KMS-11 (cell line): ENCODE results near the gene SCUBE1.

Experiments used
- H2AFZ ChIP-seq: fragments of 200-600 bp; sonication (generic); 2 replicates; pipeline ENCODE4 v1.6.1; 2016; ENCODE audit warnings: antibody characterized with exemption, mixed run types, low read depth
- H3K27ac ChIP-seq: fragments of 200-600 bp; sonication (generic); 2 replicates; pipeline ENCODE4 v1.6.1; 2016; ENCODE audit warnings: mild to moderate bottlenecking, mixed run types
- H3K27me3 ChIP-seq: fragments of 200-600 bp; sonication (generic); 2 replicates; pipeline ENCODE4 v1.6.1; 2017; ENCODE audit warnings: mild to moderate bottlenecking, low read depth, mixed run types, moderate library complexity; ENCODE audit not compliant: insufficient read depth
- H3K36me3 ChIP-seq: fragments of 200-600 bp; sonication (generic); 2 replicates; pipeline ENCODE4 v1.6.1; 2017; ENCODE audit warnings: mild to moderate bottlenecking, mixed run types; ENCODE audit not compliant: insufficient read depth
- H3K4me1 ChIP-seq: fragments of 200-600 bp; sonication (generic); 2 replicates; pipeline ENCODE4 v1.6.1; 2016; ENCODE audit warnings: mild to moderate bottlenecking, low read depth, mixed run types; ENCODE audit not compliant: poor library complexity, severe bottlenecking
- H3K4me2 ChIP-seq: fragments of 200-600 bp; sonication (generic); 2 replicates; pipeline ENCODE4 v1.7.0; 2016; ENCODE audit warnings: mild to moderate bottlenecking, mixed run types
- H3K4me3 ChIP-seq: fragments of 200-600 bp; sonication (generic); IDR thresholded peaks from 2 replicates; pipeline ENCODE4 v1.6.1; 2017; ENCODE audit warnings: low read depth, low read length, mixed read lengths; ENCODE audit not compliant: insufficient read depth
- H3K79me2 ChIP-seq: fragments of 200-600 bp; sonication (generic); 2 replicates; pipeline ENCODE4 v1.6.1; 2016; ENCODE audit warnings: low read depth, mixed run types; ENCODE audit not compliant: insufficient read depth
- H3K9ac ChIP-seq: fragments of 200-600 bp; sonication (generic); 2 replicates; pipeline ENCODE4 v1.6.1; 2016; ENCODE audit warnings: mild to moderate bottlenecking, mixed run types
- H4K20me1 ChIP-seq: fragments of 200-600 bp; sonication (generic); 2 replicates; pipeline ENCODE4 v1.6.1; 2016; ENCODE audit warnings: mild to moderate bottlenecking, mixed run types; ENCODE audit not compliant: insufficient read depth
- CTCF ChIP-seq: fragments of 200-600 bp; sonication (generic); conservative IDR thresholded peaks from 2 replicates; pipeline ENCODE4 v1.6.1; 2017; ENCODE audit warnings: low read depth, mild to moderate bottlenecking, antibody characterized with exemption, low read length, moderate library complexity, mixed read lengths

The SCUBE1 gene

GRCh38 chr22:43186272-43187170 lies 156.7 kb downstream of the SCUBE1 start, which contains the start of gene TTLL12:
Gene TTLL12, minus strand, starts transcription at chr22:43187134. Its CDS starts 65 bp downstream, at chr22:43187069.
- no peaks in the 10 kb centered on the region for H3K36me3 ChIP-seq
- H3K27ac ChIP-seq = peak within 1 kb of the TSS; percentile 68
- peak within 1 kb of the TSS; percentile 96 for H3K4me2 ChIP-seq
- peak within 1 kb of the TSS; percentile 99 for H2AFZ ChIP-seq
- peaks cover 20% of the 10 kb centered on the region for H3K4me1 ChIP-seq
- TF ChIP-seq CTCF = no peak
- no peak within 1 kb of the TSS for H3K4me3 ChIP-seq
- peaks cover 38% of the 10 kb centered on the region for H3K79me2 ChIP-seq
- no peaks in the 10 kb centered on the region for H4K20me1 ChIP-seq
- peak within 1 kb of the TSS; percentile 90 for H3K9ac ChIP-seq
- peaks cover 4% of the 10 kb centered on the region; the same call in 1 of the 2 replicates for H3K27me3 ChIP-seq

GRCh38 chr22:43185860-43186261 lies 157.3 kb downstream of the SCUBE1 start:
- Histone ChIP-seq H3K36me3 (no peaks in the 10 kb centered on the region), H3K27me3 (no peaks in the 10 kb centered on the region; the same call in 1 of the 2 replicates), H3K4me2 (peak overlapping the region; percentile 96), H3K4me1 (peaks cover 20% of the 10 kb centered on the region), H4K20me1 (no peaks in the 10 kb centered on the region), H3K9ac (peak overlapping the region; percentile 90; the same call in 1 of the 2 replicates), H3K4me3 (no peak overlapping the region), H3K27ac (peak overlapping the region; percentile 68), H3K79me2 (peaks cover 38% of the 10 kb centered on the region), H2AFZ (no peak overlapping the region)
- TF ChIP-seq CTCF = no peak

GRCh38 chr22:43183496-43184277 lies 159.5 kb downstream of the SCUBE1 start:
- Histone ChIP-seq H2AFZ (no peak overlapping the region), H3K36me3 (peaks cover 2% of the 10 kb centered on the region; the same call in 1 of the 2 replicates), H3K9ac (no peak overlapping the region), H3K27ac (no peak overlapping the region), H3K79me2 (peaks cover 38% of the 10 kb centered on the region), H3K4me2 (no peak overlapping the region), H4K20me1 (no peaks in the 10 kb centered on the region), H3K4me1 (peaks cover 20% of the 10 kb centered on the region), H3K27me3 (no peaks in the 10 kb centered on the region), H3K4me3 (no peak overlapping the region)
- TF ChIP-seq CTCF = no peak

- Histone ChIP-seq H3K9ac (no peak overlapping the region), H3K79me2 (peaks cover 38% of the 10 kb centered on the region), H3K4me1 (peaks cover 13% of the 10 kb centered on the region), H3K27me3 (no peaks in the 10 kb centered on the region), H2AFZ (no peak overlapping the region), H4K20me1 (no peaks in the 10 kb centered on the region), H3K4me2 (no peak overlapping the region), H3K36me3 (peaks cover 2% of the 10 kb centered on the region; the same call in 1 of the 2 replicates), H3K27ac (no peak overlapping the region), H3K4me3 (no peak overlapping the region)
- no peak for TF ChIP-seq CTCF
Observed at GRCh38 chr22:43182726-43183125, 160.4 kb downstream of the SCUBE1 start.
